Astrocyte of the spinal cord (primary cell): ENCODE data around the gene POLL.

Source experiments
- DNase-seq: peaks from one replicate; pipeline ENCODE4 v3.0.0; 2011; ENCODE audit warnings: low read depth, low spot score
- H3K4me3 ChIP-seq: 2 replicates; pipeline ENCODE4 v1.5.1; 2011; ENCODE audit warnings: low read depth, mild to moderate bottlenecking, low read length, moderate library complexity
- CTCF ChIP-seq: IDR thresholded peaks from 2 replicates; pipeline ENCODE4 v1.5.1; 2012; ENCODE audit warnings: low read depth, mild to moderate bottlenecking, low read length, inconsistent platforms
- in situ Hi-C: cut with HindIII; loops from 2 replicates; pipeline ENCODE4 v1.10.0; 2017; ENCODE audit warnings: low sequenced_read_pairs

POLL gene

GRCh38 chr10:101569622-101570427, 18.2 kb downstream of the POLL start:
- peak; percentile 67 for DNase-seq
- H3K4me3 ChIP-seq: peak overlapping the region; percentile 60
- peak; percentile 73 for TF ChIP-seq CTCF
- in situ Hi-C loops: no loop called here

GRCh38 chr10:101569323-101569621, 18.8 kb downstream of the POLL start:
- no peak for TF ChIP-seq CTCF
- H3K4me3 ChIP-seq: no peak overlapping the region
- in situ Hi-C loops: no loop called here
- no peak for DNase-seq

GRCh38 chr10:101568054-101568745, 19.9 kb downstream of the POLL start:
- TF ChIP-seq CTCF: no peak
- H3K4me3 ChIP-seq: no peak overlapping the region
- in situ Hi-C loops: no loop called here
- DNase-seq: no peak

GRCh38 chr10:101567165-101568006, 20.7 kb downstream of the POLL start:
- no peak for TF ChIP-seq CTCF
- H3K4me3 ChIP-seq: no peak overlapping the region
- in situ Hi-C loops: no loop called here
- no peak for DNase-seq

GRCh38 chr10:101566333-101567164, 21.5 kb downstream of the POLL start:
- H3K4me3 ChIP-seq: no peak overlapping the region
- no peak for TF ChIP-seq CTCF
- in situ Hi-C loops: no loop called here
- peak; percentile 28 for DNase-seq

- no peak for TF ChIP-seq CTCF
- in situ Hi-C loops: no loop called here
- DNase-seq: no peak
Measured at GRCh38 chr10:101565936-101566332, 22.1 kb downstream of the POLL start.

More at GRCh38 chr10:101565936-101566332, 22.1 kb downstream of the POLL start:
- H3K4me3 ChIP-seq: no peak overlapping the region
